ENCODE data around the gene PFKM.

PFKM gene

DNA sequence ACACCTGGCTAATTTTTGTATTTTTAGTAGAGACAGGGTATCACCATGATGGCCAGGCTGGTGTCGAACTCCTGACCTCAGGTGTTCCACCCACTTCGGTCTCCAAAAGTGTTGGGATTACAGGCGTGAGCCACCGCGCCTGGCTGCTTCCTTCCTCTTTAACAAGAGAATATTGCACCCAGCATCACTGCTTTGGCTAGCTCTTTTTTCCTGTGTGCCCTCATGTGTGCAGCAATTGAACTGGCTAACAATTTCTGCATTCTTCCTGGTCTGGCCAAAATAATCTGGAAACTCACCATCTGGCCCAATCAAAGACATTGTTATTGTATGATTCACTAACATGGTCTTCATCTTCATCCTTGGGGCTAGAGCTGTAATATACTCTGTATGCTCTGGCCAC, 40.9 kb downstream of the PFKM start:
- DNase-seq: no peak

GRCh38 chr12:48160807-48161206, 41.6 kb downstream of the PFKM start:
- DNase-seq: no peak

- no peak for DNase-seq
Observed at GRCh38 chr12:48163150-48163747, 44.1 kb downstream of the PFKM start.

DNA sequence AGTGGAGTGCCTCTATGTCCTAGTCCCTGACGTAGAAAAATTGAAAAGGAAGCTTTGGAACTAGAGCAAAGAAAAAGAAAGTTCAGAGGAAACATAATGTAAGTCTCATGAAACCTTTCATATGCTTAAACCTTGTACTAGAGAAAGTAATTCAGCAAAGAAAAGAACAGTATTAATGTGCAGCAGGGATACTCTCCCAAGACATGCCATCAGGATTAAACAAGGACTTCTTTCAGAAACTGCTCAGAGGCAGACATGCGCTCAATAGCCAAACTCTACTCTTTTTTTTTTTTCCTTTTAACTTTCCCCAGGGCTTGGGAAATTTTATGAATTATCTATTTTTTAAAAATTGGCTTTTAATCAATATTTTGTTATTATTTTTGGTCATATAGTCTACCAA, 45.3 kb downstream of the PFKM start:
- no peak for DNase-seq

GRCh38 chr12:48165089-48165981, 46.2 kb downstream of the PFKM start:
- DNase-seq: peak in 1 of 4 experiments; percentile 4

DNA sequence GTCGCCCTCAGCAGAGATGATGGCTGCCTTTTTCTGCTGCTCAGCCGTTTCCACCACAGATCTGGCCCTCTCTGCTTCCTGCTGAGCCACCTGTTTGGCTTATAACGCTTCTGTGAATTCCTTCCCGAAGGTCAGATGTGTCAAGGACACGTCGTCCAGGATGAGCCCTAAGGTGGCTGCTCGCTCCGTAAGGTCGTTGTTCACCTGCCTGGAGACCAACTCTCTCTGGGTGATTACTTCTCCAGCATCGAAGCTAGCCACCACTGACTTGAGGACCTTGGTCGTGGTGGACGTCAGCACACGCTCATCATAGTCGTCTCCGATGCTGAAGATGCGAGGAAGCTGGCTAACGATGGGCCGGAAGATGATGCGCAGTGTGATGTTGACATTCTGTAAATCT, 49.8 kb downstream of the PFKM start:
- DNase-seq: no peak

DNA sequence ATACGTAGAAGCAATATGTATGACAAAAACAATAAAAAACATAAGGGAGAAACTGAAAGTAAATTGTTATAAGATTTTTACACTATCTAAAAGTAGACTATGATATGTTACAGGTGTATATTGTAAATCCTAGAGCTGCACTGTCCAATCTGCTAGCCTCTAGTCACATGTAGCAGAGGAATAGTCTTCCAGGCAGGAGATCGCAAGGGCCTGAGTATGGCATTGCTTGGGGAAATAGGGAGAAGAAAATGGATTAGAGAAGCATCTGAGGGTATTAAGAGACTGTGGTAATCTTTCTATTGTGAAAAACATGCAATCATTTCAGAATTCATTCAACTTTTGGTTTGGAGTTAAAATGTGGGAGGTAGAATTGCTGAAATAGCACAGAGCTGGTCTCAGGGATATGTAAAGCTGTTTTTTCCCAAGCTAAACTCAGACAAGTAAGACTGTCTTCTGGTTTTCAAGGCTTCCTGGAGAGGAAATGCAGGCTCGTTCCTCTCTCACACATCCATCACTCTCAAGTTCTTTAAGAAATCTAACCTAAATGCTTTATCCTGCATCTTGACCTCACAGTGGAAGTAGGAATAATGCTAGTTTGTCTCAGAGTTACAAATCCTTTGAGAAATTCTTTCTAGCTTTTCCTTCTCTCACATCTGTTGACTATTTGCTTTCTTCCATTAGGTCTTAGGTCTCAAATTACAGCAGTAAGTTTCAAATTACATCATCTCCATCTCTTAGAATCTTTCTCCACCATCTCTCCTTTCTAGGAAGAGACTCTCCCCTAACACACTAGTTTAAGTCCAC, 56.7 kb downstream of the PFKM start:
- no peak for DNase-seq

- DNase-seq: no peak
Observed at GRCh38 chr12:48176417-48176751, 57.2 kb downstream of the PFKM start.

- DNase-seq: no peak
Observed at GRCh38 chr12:48177982-48178381, 58.8 kb downstream of the PFKM start.

- DNase-seq: no peak
Observed at GRCh38 chr12:48179466-48179865, 60.3 kb downstream of the PFKM start.

DNA sequence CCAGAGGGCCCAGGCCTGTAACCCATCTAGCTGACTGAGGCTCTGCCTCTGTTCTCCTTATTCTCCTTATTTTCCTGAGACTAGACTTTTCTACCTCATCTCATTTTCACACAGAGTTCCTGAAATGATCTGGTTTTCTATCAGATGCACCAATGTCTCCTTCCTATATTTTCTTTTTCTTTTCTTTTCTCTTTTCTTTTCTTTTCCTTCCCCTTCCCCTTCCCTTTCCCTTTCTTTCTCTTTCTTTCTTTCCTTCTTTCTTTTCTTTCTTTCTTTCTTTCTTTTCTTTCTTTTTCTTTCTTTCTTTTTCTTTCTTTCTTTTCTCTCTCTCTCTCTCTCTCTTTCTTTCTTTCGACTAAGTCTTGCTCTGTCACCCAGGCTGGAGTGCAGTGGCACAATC, 61.3 kb downstream of the PFKM start:
- no peak for DNase-seq

GRCh38 chr12:48180857-48181495, 61.8 kb downstream of the PFKM start:
- no peak for DNase-seq

GRCh38 chr12:48182631-48183030, 63.5 kb downstream of the PFKM start:
- DNase-seq: no peak

DNA sequence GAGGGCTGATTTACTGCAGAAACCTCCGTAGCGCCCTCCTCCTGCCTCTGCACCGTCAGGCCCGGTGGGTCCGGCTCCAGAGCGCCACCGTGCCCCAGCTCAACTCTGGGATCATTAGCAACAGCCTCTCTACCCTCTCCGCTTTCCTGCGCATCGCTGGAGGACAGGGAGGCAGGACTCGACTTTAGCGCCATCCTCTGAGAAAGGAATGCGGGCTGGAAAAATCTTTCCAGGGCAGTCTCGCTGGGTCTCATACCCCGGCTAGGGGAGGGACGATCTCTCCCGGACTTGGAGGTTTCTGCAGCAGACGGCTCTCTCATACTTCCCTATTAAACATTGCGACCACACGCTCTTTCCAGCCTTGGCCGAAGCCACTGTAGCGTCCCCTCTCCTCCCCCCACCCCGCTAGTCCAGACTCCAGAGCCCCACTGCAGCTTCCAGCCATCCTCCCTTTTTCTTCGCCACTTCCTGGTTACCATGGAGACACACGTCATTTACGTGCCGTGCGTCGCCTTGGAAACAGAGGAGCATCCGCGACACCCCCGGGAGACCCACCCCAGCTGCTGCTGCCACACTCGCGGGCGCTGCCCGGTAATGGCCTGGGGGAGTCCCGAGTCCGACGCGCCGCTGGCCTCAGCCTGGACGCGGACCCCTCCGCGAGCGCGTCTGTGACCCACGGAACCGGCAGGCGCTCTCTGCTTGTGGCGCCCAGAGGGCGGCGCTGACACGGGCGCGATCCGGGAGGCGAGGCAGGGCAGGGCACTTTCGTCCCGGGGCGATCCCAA, 64.1 kb downstream of the PFKM start, which contains the start of gene CCDC184:
CCDC184 (plus strand) TSS at position 554 of the 785 bp plus-strand sequence. CDS start 479 bp downstream, outside the sequence.
- DNase-seq: peak; percentile 17 to 51 (median 27)

DNA sequence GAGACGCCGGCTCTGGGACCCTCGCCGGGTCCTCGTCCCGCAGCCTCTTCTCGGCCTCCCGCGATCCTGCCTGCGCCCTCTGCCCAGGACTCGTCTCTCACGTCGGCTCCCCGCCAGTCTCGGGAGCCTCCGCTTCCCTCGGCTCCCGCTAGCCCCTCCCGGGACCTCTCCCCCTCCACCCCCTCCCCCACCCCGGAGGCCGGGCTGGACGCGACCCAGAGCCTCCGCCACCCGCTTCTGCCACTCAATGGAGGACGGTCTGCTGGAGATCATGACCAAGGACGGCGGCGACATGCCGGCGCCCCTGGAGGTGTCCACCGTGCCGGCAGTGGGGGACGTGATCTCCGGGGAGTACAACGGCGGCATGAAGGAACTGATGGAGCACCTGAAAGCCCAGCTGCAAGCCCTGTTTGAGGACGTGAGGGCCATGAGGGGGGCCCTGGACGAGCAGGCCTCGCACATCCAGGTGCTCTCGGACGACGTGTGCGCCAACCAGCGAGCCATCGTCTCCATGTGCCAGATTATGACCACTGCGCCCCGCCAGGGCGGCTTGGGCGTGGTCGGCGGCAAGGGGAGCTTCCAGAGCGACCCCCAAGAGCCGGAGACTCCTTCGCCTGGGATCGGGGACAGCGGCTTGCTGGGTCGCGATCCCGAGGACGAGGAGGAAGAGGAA, 64.8 kb downstream of the PFKM start:
- no peak for DNase-seq

DNA sequence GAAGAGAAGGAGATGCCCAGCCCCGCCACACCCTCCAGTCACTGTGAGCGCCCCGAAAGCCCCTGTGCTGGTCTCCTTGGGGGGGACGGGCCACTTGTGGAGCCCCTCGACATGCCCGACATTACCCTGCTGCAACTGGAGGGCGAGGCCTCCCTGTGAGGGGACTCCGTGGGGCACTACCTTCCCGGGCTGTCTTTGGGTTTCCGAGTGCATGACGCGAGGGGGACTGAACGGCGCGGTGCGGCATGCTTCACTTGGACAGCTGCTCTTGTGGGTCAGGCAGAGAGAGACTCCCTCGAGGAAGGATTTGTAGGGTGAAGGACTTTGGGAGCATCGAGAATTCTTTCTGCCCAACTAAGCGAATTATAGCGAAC, 65.4 kb downstream of the PFKM start:
- DNase-seq: no peak

DNA sequence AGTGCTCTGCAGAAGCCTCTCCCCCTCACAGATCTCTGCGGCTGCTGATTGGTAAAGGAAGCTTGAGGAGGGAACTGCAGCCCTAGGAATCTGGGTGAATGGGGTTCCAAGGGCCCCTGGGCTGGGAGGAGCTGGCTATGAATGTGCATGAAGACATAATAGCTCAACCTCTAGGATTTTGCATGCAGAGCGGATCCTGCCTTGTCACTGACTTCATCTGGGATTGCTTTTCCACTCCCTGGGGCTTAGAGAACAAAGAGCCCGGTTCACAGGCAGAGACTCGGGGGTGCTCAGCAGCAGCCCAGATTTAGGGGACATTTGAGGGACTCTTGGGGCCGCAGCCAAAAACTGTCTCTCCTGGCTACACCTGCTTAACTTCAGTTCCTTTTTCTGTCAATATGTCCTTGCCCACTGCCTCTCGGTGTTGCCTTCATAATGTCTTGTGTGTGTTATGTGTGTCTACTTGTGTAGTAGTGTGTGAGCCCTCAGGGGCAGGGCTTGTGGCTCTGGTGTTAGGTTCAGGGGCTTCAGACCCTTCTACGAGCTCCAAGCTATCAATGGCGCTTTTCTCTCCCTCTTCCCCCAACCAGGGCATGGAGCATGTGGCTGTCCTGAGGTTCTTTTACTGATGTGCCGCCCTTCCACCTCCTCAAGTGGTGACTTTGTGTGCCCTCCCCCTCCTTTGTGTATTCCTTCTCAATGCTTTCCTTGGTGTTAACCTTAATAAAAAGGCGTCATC, 66.2 kb downstream of the PFKM start:
- DNase-seq: no peak

GRCh38 chr12:48187916-48188695, 68.9 kb downstream of the PFKM start:
- DNase-seq: no peak

DNA sequence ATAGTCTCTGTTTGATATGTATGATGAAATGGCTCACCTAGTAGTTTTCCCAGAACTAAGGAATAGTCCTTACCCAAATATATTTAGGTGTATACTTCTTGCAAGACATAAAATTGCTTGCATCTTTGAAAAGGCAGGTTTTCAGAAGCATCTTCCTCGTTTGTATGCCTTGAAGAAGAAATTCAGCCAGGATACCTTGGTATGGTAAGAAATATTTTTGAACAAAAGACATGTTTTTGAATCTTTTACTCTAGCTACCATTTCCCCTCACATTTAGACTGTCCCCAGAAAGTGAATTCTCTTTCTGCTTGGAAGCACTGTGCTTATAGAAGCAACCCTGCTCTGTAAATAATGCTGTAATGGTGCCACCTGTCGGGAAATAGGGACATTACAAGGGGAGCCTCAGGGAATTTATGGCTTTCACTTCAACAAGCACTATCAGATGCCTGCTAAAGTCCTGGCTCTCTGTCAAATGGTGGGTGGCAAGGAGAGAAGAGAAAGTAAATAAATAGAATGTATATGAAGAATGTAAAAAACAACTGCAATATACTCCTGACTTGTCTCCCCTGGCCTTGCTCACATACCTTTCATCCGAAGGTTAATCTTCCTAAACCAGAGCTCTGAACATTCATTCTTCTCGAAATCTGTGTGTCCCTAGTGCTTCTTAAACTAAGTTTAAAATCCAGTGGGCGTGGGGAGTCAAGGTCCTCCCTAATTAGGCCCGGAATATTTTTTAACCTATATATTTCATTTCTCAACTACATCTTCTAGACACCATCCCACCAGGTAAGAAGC, 70.4 kb downstream of the PFKM start:
- DNase-seq: peak; percentile 18 to 44 (median 32)

All from activated naive CD4-positive, alpha-beta T cell (primary cell).